Stimulated activated CD8-positive, alpha-beta memory T cell treated with anti-CD3 and anti-CD28 coated beads, Interleukin-7, amount 100 ng/mL, for 48 hours (primary cell): ENCODE results near the gene CHST6.
"Not testable (repeated sequence)": the region's sequence is repeated elsewhere in the genome, so short reads cannot be mapped to it uniquely, and the experiment has no call there.

ENCODE experiments used
- DNase-seq, 2 donors: peaks; one replicate each; pipeline ENCODE4 v3.0.0-alpha.2; 2020; ENCODE audit warnings: low read depth in 1 of 2; ENCODE audit errors: extremely low read depth in 1 of 2

Gene CHST6

GRCh38 chr16:75477680-75478473 lies 17.4 kb downstream of the CHST6 start:
- DNase-seq, result no peak

- no peak for DNase-seq
Measured at GRCh38 chr16:75476817-75477216, 18.4 kb downstream of the CHST6 start.

- DNase-seq, result no peak
Measured at GRCh38 chr16:75475420-75475847, 19.8 kb downstream of the CHST6 start.

- DNase-seq, result no peak
Measured at GRCh38 chr16:75472908-75473877, 22.0 kb downstream of the CHST6 start.

GRCh38 chr16:75471723-75472633 lies 23.3 kb downstream of the CHST6 start:
- no peak for DNase-seq

- no peak for DNase-seq
Measured at GRCh38 chr16:75466760-75467159, 28.5 kb downstream of the CHST6 start.

DNA sequence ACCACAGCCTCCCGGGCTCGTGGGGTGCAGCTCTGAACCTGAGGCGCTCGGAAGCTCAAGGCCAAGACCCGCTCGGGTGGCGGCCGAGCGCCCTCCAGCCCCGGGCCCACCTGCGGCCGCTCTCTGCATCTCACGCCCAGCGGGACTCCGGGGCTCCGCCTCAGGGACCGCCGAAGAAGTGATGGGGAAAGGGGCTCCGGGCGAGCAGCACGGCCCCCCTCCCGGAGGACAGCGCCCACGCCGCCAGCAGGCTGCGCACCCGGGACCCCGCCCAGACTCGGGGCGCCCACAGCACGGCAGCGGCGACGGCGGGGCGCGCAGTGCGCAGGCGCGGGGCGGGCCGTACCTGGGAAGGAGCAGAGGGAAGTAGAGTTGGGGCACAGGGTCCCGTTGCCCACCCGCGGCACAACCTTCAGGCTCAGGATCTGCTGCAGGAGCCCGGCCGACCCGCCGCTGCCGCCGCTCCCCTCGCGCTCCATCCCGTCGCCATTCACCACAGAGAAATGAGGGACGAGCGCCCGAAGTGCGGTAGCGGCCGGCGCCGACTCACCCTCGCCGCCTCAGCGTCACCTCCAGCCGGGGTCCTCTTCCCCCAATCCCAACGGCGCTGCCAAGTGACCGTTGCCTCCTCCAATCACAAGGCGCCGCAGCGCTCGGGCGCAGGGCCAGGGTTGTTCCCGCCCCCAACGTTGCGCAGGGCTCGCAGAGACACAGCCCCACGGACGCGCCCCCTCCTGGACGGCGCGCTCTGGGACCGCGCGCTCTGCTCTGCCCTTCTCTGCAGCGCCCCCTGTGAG lies 30.9 kb downstream of the CHST6 start, which contains the start of gene TMEM170A:
Gene TMEM170A, minus strand, starts transcription at position 568 of the 797 bp plus-strand sequence. Its CDS starts 89 bp downstream, at position 479.
- peak; percentile 96 to 97 for DNase-seq

DNA sequence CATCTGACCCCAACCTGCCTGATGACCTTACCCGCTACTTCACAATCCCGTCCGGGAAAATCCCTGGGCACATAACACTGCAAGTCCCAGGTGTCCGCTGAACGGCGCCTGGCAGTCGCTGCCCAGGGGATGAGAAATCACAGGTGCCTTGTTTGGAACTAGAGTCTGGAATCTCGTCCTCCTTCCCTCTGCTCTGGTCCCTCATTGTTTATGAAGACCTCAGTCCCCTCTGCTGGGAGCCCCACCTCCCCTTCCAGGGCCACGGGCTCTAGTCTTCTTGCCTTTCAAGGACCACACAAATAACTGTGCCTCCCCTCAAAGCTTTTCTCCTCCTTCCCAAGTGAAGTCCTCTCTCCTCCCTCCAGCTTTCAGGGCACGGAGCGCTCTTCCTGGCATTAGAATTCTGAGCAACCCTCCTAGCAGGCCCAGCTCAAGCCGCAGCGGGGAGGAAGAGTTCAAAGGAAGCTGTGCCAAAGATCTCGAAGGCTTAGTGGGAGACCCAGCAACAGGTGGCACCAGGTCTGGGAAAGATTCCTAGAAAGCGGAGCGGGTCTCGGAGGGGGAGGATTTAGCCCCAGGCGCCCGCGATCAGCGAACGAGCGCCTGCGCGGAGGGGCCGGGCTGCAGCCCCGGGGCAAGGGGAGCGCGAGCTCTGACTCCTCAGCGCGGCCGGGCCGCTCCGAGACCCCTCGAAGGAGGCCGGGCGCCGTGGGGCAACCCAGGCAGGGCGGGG lies 31.7 kb downstream of the CHST6 start:
- DNase-seq, result not testable (repeated sequence)

- no peak for DNase-seq
Measured at GRCh38 chr16:75462806-75463205, 32.4 kb downstream of the CHST6 start.

- no peak for DNase-seq
Measured at GRCh38 chr16:75461575-75461974, 33.7 kb downstream of the CHST6 start.

DNA sequence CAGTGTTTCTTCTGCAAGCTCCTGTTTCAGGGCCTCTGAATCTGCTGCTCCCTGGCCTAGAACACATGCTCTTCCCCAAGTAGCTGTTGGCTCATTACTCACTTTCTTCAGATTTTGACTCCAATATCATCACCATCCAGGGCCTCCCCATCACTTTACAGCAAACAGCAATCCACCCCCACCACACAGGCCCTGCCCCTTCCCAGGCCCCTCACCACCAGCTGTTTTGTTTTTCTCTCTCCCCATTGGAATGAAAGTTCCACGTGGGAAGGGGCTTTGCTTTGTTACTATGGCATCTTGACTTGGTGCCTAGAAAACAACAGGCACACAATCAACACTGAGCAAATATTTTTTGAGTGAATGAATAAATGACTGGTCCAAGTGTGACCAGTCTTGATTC lies 34.8 kb downstream of the CHST6 start:
- no peak for DNase-seq

DNA sequence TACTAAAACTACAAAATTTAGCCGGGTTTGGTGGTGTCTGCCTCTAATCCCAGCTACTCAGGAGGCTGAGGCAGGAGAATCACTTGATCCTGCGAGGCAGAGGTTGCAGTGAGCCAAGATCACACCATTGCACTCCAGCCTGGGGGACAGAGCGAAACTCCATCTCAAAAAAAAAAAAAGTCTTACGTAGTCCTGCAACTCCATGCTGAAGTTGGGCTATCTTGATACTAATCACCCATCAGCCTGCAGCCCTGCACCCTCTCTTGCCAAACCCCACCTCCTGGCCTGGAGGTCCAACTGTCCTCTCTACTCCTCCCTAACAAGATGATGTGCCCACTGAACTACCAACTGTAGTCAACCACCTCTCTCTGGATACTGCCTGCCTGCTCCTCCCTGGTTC lies 35.5 kb downstream of the CHST6 start:
- no peak for DNase-seq

DNA sequence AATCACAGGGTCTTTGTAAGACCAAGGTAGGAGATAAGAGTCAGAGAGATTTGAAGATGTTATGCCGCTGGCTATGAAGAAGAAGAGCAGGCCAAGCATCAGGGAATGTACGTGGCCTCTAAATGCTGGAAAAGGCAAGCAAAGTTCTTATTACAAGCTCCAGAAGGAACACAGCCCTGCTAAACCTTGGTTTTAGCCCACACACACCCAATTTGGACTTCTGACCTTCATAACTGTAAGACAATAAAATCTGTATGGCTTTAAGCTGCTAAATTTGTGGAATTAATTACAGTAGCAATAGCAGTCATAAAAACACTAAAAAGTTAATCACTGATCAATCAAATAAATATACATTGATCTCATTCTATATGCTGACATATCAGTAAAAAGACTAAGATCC lies 36.8 kb downstream of the CHST6 start:
- DNase-seq, result no peak

GRCh38 chr16:75458029-75458428 lies 37.2 kb downstream of the CHST6 start:
- no peak for DNase-seq

GRCh38 chr16:75457485-75458021 lies 37.7 kb downstream of the CHST6 start:
- no peak for DNase-seq

GRCh38 chr16:75456971-75457370 lies 38.3 kb downstream of the CHST6 start:
- DNase-seq, result no peak

- not testable (repeated sequence) for DNase-seq
Measured at GRCh38 chr16:75456486-75456885, 38.8 kb downstream of the CHST6 start.

DNA sequence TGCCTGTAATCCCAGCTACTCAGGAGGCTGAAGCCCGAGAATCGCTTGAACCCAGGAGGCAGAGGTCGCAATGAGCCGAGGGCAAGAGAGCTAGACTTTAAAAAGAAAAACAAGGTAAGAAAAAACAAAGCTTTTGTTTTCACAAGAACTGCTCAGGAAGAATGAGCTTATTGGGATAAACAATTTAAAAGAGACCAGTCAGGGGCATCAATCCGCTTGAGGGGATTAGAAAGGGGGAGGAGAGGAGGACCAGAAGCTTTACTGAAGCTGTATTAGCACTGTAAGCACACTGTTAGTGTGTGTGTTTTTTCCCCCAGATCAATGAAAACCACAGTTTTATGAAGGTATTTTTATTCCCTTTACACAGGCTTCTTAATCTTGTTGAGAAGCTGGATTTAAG lies 39.6 kb downstream of the CHST6 start:
- no peak for DNase-seq
